Measurements from ENCODE around the gene BBS1. TPM values are rescaled to one million over a fixed set of nuclear protein-coding genes. Genes with fewer than 3 reads are reported as not detected.

The BBS1 gene
- total RNA-seq, 1 donor from 2014 or later: 54.7 TPM

GRCh38 chr11:66484806-66485380 lies 25.5 kb upstream of the BBS1 start:
- Mint-ChIP-seq H3K9me3 (no peaks in the 10 kb centered on the region), H3K27me3 (ENCODE audit: low read depth) (no peaks in the 10 kb centered on the region), H3K36me3 (ENCODE audit: low read depth) (peaks cover 3% of the 10 kb centered on the region), H3K4me1 (peaks cover 11% of the 10 kb centered on the region), H3K27ac (ENCODE audit: unreplicated experiment) (no peak overlapping the region), H3K4me3 (no peak overlapping the region)
- no peak for TF ChIP-seq CTCF (conservative IDR thresholded peaks at IDR 0.05)
- DNase-seq (ENCODE audit: low read depth, low spot score): no peak

DNA sequence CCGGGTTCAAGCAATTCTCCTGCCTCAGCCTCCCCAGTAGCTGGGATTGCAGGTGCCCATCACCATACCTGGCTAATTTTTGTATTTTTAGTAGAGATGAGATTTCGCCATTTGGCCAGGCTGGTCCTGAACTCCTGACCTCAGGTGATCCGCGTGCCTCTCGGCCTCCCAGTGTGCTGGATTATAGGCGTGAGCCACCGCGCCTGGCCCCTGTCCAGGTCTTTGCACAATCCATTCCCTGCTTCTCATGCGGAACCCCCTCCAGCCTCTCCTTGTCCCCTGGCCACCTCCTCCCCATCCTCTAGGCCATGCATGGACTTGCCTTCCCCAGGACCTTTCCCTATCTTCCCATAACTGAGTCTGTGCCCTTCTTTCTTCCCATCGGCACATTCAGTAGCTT lies 21.5 kb upstream of the BBS1 start:
- H3K36me3 Mint-ChIP-seq (ENCODE audit: low read depth): peaks cover 6% of the 10 kb centered on the region
- no peak for DNase-seq (ENCODE audit: low read depth, low spot score)
- H3K4me3 Mint-ChIP-seq: no peak overlapping the region
- no peaks in the 10 kb centered on the region for H3K9me3 Mint-ChIP-seq
- H3K27me3 Mint-ChIP-seq (ENCODE audit: low read depth): no peaks in the 10 kb centered on the region
- H3K27ac Mint-ChIP-seq (ENCODE audit: unreplicated experiment): no peak overlapping the region
- TF ChIP-seq CTCF (conservative IDR thresholded peaks at IDR 0.05): no peak
- no peaks in the 10 kb centered on the region for H3K4me1 Mint-ChIP-seq

DNA sequence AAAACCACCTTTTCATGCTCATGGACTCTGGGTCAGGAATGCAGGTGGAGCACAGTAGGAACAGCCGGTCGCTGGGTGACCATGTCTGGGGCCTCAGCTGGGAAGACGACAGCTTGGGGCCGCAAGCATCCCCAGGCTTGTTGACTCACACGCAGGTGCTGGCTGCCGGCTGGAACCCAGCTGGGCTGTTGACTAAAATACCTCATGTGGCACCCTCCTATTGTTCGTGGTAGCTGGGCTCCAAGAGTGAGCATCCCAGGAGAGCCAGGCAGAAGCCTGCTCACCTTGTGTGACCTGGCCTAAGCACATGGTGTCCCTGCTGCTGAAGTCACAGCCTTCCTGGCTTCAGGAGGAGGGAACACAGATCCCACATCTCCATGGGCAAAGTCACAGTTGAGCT lies 20.8 kb upstream of the BBS1 start:
- TF ChIP-seq CTCF (conservative IDR thresholded peaks at IDR 0.05): no peak
- no peaks in the 10 kb centered on the region for H3K4me1 Mint-ChIP-seq
- no peak for DNase-seq (ENCODE audit: low read depth, low spot score)
- no peaks in the 10 kb centered on the region for H3K27me3 Mint-ChIP-seq (ENCODE audit: low read depth)
- H3K27ac Mint-ChIP-seq (ENCODE audit: unreplicated experiment): no peak overlapping the region
- H3K4me3 Mint-ChIP-seq: no peak overlapping the region
- H3K9me3 Mint-ChIP-seq: no peaks in the 10 kb centered on the region
- peaks cover 6% of the 10 kb centered on the region for H3K36me3 Mint-ChIP-seq (ENCODE audit: low read depth)

GRCh38 chr11:66491315-66491935 lies 19.0 kb upstream of the BBS1 start:
- no peaks in the 10 kb centered on the region for H3K4me1 Mint-ChIP-seq

DNA sequence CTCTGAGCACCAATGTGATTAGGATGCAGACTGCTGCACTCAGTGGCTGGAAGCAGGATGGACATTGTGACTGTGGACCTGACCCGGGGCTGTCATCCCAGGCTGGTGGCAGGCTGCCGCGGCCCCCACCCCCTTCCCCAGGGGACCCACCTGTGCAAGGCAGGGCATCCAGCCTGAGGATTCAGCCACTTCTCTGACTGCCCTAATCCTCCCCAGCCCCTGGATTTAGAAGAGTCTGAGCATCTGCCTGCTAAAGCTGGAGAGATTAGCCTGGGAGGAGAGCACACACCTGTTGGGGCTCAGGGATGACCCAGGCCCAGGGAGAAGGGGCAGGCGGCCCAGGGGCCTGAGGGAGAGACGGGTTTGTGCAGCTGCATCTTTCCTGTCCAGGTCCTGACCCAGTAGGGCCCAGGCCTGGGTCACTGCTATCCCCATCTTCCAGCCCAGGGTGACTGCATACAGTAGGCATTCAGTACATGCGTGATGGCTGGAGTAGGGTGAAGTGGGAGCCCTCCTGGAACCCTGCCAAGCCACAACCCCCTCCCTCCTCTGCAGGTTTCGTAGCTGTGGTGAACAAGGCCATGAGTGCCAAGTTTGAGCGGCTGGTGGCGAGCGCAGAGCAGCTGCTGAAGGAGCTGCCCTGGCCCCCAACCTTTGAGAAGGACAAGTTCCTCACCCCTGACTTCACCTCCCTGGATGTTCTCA lies 18.1 kb upstream of the BBS1 start:
- no peaks in the 10 kb centered on the region for H3K9me3 Mint-ChIP-seq
- no peaks in the 10 kb centered on the region for H3K4me1 Mint-ChIP-seq
- H3K27me3 Mint-ChIP-seq (ENCODE audit: low read depth): no peaks in the 10 kb centered on the region
- H3K36me3 Mint-ChIP-seq (ENCODE audit: low read depth): peaks cover 10% of the 10 kb centered on the region
- no peak overlapping the region for H3K27ac Mint-ChIP-seq (ENCODE audit: unreplicated experiment)
- DNase-seq (ENCODE audit: low read depth, low spot score): no peak
- H3K4me3 Mint-ChIP-seq: no peak overlapping the region
- TF ChIP-seq CTCF (conservative IDR thresholded peaks at IDR 0.05): no peak

More at GRCh38 chr11:66491315-66491935, 19.0 kb upstream of the BBS1 start:
- Mint-ChIP-seq H3K4me3 (no peak overlapping the region), H3K27ac (ENCODE audit: unreplicated experiment) (no peak overlapping the region), H3K27me3 (ENCODE audit: low read depth) (no peaks in the 10 kb centered on the region), H3K9me3 (no peaks in the 10 kb centered on the region), H3K36me3 (ENCODE audit: low read depth) (peaks cover 6% of the 10 kb centered on the region)
- peak; percentile 58 for TF ChIP-seq CTCF (conservative IDR thresholded peaks at IDR 0.05)
- DNase-seq (ENCODE audit: low read depth, low spot score): no peak

All from neural crest cell (in vitro differentiated cells).